ENCODE results near the gene TACC2.

GRCh38 chr10:122163174-122164022 lies 174.4 kb downstream of the TACC2 start:
- TF ChIP-seq CTCF (IDR thresholded peaks at IDR 0.05) (no peak), POLR2A (IDR thresholded peaks at IDR 0.05) (peak in 1 of 2 donors; percentile 8)

Data from thyroid gland (tissue), 4 donors.